Loucy (cell line): ENCODE data around the gene SUSD6.

Source experiments
- EZH2phosphoT487 ChIP-seq: fragments of 200-600 bp; IDR thresholded peaks from 2 replicates; pipeline ENCODE4 v1.6.1; 2018; ENCODE audit warnings: antibody characterized with exemption, mild to moderate bottlenecking, moderate library complexity, borderline replicate concordance
- TF ChIP-seq, protein P1 (sequence below): fragments of 200-600 bp; sonication (generic); conservative IDR thresholded peaks from 2 replicates; pipeline ENCODE4 v1.5.1; 2014; ENCODE audit warnings: mild to moderate bottlenecking, antibody characterized with exemption, low read length

DNA sequence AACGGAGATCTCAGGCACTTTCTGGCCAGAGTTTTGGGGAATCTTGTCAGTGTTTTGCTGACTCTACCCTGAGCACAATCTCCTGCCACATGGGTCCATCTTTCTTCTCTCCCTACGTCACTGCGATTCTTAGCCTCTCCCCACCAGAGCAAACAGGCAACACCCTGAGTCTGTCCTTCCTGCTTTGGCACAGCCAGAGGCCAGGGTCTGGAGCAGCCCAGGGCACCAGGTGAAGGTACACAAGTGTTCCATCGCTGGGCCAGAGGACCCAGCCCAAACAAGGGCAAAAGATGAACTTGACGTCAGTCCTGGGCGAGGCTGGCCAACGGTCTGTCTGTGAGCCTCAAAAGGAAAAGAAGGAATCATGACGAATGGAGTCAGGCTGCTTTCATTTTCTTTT lies 24.0 kb upstream of the SUSD6 start:
- TF ChIP-seq, protein P1, sequence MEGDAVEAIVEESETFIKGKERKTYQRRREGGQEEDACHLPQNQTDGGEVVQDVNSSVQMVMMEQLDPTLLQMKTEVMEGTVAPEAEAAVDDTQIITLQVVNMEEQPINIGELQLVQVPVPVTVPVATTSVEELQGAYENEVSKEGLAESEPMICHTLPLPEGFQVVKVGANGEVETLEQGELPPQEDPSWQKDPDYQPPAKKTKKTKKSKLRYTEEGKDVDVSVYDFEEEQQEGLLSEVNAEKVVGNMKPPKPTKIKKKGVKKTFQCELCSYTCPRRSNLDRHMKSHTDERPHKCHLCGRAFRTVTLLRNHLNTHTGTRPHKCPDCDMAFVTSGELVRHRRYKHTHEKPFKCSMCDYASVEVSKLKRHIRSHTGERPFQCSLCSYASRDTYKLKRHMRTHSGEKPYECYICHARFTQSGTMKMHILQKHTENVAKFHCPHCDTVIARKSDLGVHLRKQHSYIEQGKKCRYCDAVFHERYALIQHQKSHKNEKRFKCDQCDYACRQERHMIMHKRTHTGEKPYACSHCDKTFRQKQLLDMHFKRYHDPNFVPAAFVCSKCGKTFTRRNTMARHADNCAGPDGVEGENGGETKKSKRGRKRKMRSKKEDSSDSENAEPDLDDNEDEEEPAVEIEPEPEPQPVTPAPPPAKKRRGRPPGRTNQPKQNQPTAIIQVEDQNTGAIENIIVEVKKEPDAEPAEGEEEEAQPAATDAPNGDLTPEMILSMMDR, result no peak
- no peak for TF ChIP-seq EZH2phosphoT487
